SU-DHL-6 (cell line): Measurements from ENCODE around the gene NCKAP1.
"Not testable (repeated sequence)": the region's sequence is repeated elsewhere in the genome, so short reads cannot be mapped to it uniquely, and the experiment has no call there.

Experiments
- H2AFZ ChIP-seq: fragments of 200-600 bp; sonication (generic); 2 replicates; pipeline ENCODE4 v1.6.1; 2014; ENCODE audit warnings: low read depth, mild to moderate bottlenecking, moderate library complexity, mixed read lengths, antibody characterized with exemption, low read length; ENCODE audit not compliant: severe bottlenecking
- H3F3A ChIP-seq: fragments of 200-600 bp; shearing (Covaris generic); 2 replicates; pipeline ENCODE4 v1.6.0; 2016; ENCODE audit warnings: antibody characterized with exemption, mild to moderate bottlenecking; ENCODE audit not compliant: insufficient read depth
- H3K27ac ChIP-seq: fragments of 200-600 bp; sonication (generic); 2 replicates; pipeline ENCODE4 v1.5.1; 2016; ENCODE audit warnings: low read depth, mild to moderate bottlenecking, low read length, moderate library complexity, mixed read lengths
- H3K27me3 ChIP-seq: fragments of 200-600 bp; sonication (generic), shearing (Covaris generic); 2 replicates; pipeline ENCODE4 v1.6.0; 2014; ENCODE audit warnings: mild to moderate bottlenecking, low read length
- H3K36me3 ChIP-seq: fragments of 200-600 bp; sonication (generic); 2 replicates; pipeline ENCODE4 v1.6.1; 2014; ENCODE audit warnings: mild to moderate bottlenecking, low read length, mixed read lengths
- H3K4me2 ChIP-seq: fragments of 300-600, 200-600 bp; shearing (Covaris generic), sonication (generic); 2 replicates; pipeline ENCODE4 v1.6.0; 2014; ENCODE audit warnings: low read length, low read depth, mild to moderate bottlenecking; ENCODE audit not compliant: poor library complexity, severe bottlenecking
- H3K4me3 ChIP-seq: fragments of 200-600 bp; sonication (generic); 2 replicates; pipeline ENCODE4 v1.5.1; 2014; ENCODE audit warnings: antibody characterized with exemption, low read length, mild to moderate bottlenecking, mixed read lengths; ENCODE audit not compliant: insufficient read depth, poor library complexity, severe bottlenecking
- H3K79me2 ChIP-seq: fragments of 200-600 bp; sonication (generic); 2 replicates; pipeline ENCODE4 v1.6.1; 2014; ENCODE audit warnings: mild to moderate bottlenecking, low read length, moderate library complexity; ENCODE audit not compliant: insufficient read depth
- H3K9ac ChIP-seq: fragments of 200-600 bp; sonication (generic); 2 replicates; pipeline ENCODE4 v1.7.0; 2014; ENCODE audit warnings: mild to moderate bottlenecking, low read length
- H3K9me2 ChIP-seq: fragments of 200-600 bp; sonication (generic); replicated peaks from 2 replicates; pipeline ENCODE4 v1.6.1; 2014; ENCODE audit warnings: low read length; ENCODE audit not compliant: insufficient read depth
- H3K9me3 ChIP-seq: fragments of 200-600 bp; sonication (generic); 2 replicates; pipeline ENCODE4 v1.6.1; 2014; ENCODE audit warnings: low read length, mixed read lengths; ENCODE audit not compliant: insufficient read depth
- H4K20me1 ChIP-seq: fragments of 200-600 bp; sonication (generic); 2 replicates; pipeline ENCODE4 v1.6.1; 2014; ENCODE audit warnings: low read depth, mild to moderate bottlenecking, antibody characterized with exemption, low read length, moderate library complexity, mixed read lengths
- CTCF ChIP-seq: fragments of 200-600 bp; sonication (generic); IDR thresholded peaks from one replicate; pipeline ENCODE4 v1.5.1; 2017; ENCODE audit warnings: antibody characterized with exemption, mild to moderate bottlenecking, low read length, moderate library complexity; ENCODE audit not compliant: insufficient read depth, poor library complexity, severe bottlenecking
- EZH2phosphoT487 ChIP-seq: fragments of 200-600 bp; sonication (generic), shearing (Covaris generic); conservative IDR thresholded peaks from 2 replicates; pipeline ENCODE4 v1.6.1; 2018; ENCODE audit warnings: mild to moderate bottlenecking, antibody characterized with exemption, low read length, moderate library complexity, mixed read lengths

The NCKAP1 gene

DNA sequence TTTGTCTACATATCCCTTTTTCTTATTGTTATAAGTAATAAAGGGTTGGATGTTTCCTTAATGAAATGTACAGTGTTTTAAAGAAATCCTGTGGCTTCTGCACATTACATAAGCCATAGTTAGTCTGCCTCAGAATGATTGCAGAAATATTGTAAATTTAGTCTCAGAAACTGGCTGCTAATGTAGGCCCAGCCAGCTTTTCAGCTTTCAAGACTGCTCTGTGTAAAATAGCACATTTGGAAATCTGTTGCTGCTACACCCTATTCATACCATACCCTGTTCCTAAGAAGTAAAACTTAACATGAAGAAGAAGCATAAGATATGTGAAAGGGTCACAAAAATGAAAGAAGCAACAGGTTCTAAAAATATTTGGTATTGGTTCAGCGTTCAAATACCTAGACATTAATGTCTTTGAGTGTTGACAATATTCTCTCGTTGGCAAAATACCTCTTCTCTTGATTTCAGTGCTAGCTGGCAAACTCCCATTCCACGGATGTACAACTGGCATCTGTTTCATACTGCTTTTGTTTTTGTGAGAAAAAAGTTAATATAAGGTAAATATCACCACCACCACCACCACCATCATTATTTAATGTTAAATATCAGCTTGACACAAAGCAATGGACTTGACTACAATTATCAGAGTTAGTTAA is 19.2 kb upstream of the NCKAP1 start:
- H3K4me2 ChIP-seq: no peak overlapping the region
- no peaks in the 10 kb centered on the region for H3K79me2 ChIP-seq
- no peak overlapping the region for H3K9ac ChIP-seq
- no peaks in the 10 kb centered on the region for H3K36me3 ChIP-seq
- H3F3A ChIP-seq: no peaks in the 10 kb centered on the region
- H2AFZ ChIP-seq: no peak overlapping the region
- no peaks in the 10 kb centered on the region for H3K9me3 ChIP-seq
- H4K20me1 ChIP-seq: no peaks in the 10 kb centered on the region
- no peaks in the 10 kb centered on the region for H3K27me3 ChIP-seq
- no peaks in the 10 kb centered on the region for H3K9me2 ChIP-seq
- H3K27ac ChIP-seq: no peak overlapping the region
- no peak for TF ChIP-seq CTCF
- no peak for TF ChIP-seq EZH2phosphoT487
- no peak overlapping the region for H3K4me3 ChIP-seq

DNA sequence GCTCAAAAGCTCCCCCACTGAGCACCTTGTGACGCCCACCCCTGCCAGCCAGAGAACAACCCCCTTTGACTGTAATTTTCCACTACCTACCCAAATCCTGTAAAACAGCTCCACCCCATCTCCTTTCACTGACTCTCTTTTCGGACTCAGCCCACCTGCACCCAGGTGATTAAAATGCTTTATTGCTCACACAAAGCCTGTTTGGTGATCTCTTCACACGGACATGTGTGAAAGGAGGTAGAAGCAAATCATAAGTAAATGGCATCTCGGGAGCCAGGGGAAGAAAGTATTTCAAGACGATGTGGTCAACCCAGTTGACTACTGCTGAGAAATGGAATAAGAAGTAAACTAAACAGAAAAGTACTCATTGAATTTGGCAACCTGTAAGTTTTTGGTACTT is 11.2 kb upstream of the NCKAP1 start:
- H3K9ac ChIP-seq: no peak overlapping the region
- H3K4me3 ChIP-seq: no peak overlapping the region
- TF ChIP-seq EZH2phosphoT487: no peak
- no peak for TF ChIP-seq CTCF

GRCh38 chr2:183047486-183048125 is 9.3 kb upstream of the NCKAP1 start:
- H3K36me3 ChIP-seq, H3F3A ChIP-seq, H3K4me2 ChIP-seq, H3K27me3 ChIP-seq, H4K20me1 ChIP-seq, H3K9me3 ChIP-seq, H2AFZ ChIP-seq, H3K9ac ChIP-seq, H3K4me3 ChIP-seq, H3K79me2 ChIP-seq, H3K27ac ChIP-seq, H3K9me2 ChIP-seq: not testable (repeated sequence)

More for the DNA sequence above, 11.2 kb upstream of the NCKAP1 start:
- Histone ChIP-seq H3K79me2 (no peaks in the 10 kb centered on the region), H3K9me2 (no peaks in the 10 kb centered on the region), H3K4me2 (no peak overlapping the region), H3K27me3 (no peaks in the 10 kb centered on the region), H3K27ac (no peak overlapping the region), H4K20me1 (no peaks in the 10 kb centered on the region), H3K36me3 (no peaks in the 10 kb centered on the region), H3F3A (no peaks in the 10 kb centered on the region), H2AFZ (no peak overlapping the region), H3K9me3 (peaks cover 3% of the 10 kb centered on the region; the same call in 1 of the 2 replicates)

DNA sequence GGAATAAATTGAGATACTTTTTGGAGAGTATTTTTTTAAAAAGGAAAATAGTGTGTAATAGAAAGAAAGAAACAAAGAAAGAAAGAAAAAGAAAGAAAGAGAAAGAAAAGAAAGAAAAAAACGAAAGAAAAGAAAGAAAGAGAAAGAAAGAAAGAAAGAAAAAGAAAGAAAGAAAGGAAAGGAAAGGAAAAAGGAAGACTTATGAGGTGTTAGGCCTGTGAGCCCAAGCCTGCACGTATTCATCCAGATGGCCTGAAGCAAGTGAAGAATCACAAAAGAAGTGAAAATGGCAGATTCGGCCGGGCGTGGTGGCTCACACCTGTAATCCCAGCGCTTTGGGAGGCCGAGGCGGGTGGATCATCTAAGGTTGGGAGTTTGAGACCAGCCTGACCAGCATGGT is 5.3 kb upstream of the NCKAP1 start:
- H3K9ac ChIP-seq, H4K20me1 ChIP-seq, H3K9me3 ChIP-seq, H3K79me2 ChIP-seq, H3K4me2 ChIP-seq, H2AFZ ChIP-seq, H3F3A ChIP-seq, H3K9me2 ChIP-seq, H3K36me3 ChIP-seq, H3K27ac ChIP-seq, H3K27me3 ChIP-seq, H3K4me3 ChIP-seq: not testable (repeated sequence)
